GM10266 (cell line): ENCODE data around the gene OR2H2.
A peak's percentile ranks its signal among the peaks of the same experiment; 100 is the strongest.

Experiments used
- DNase-seq: peaks from one replicate; pipeline ENCODE4 v3.0.0; 2012; ENCODE audit errors: extremely low spot score
- TF ChIP-seq, protein P1 (sequence below): IDR thresholded peaks from 2 replicates; pipeline ENCODE4 v1.5.1; 2012; ENCODE audit warnings: mild to moderate bottlenecking, low read depth; ENCODE audit not compliant: control insufficient read depth, insufficient read depth; ENCODE audit errors: missing control alignments

Gene OR2H2

DNA sequence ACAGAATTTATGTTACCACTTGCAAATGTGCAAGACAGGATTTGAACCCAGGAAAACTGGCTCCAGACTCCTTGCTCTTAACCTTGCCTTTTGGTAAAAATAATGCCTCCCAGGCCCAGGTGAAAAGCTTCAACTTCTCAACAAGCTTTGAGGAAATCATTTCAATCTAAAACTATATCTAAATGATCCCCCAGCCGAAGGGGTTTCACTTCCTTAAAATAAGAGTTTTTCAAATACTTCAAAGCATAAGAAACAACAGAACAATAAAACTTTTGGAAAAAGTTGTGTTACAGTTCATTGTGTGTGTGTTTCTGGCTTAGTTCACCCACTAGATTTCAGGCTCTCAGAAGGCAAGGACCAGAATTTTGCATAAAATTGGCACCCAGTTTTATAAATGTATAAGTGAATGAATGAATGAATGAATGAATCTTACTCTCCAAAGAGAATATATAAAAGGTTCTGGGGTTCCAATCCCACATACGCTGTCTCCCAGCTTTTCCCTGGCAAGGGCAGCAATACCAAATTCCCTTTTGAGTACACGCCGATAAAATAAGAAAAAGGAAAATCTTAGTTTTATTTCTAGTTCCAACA lies 5.4 kb downstream of the OR2H2 start:
- TF ChIP-seq, protein P1, sequence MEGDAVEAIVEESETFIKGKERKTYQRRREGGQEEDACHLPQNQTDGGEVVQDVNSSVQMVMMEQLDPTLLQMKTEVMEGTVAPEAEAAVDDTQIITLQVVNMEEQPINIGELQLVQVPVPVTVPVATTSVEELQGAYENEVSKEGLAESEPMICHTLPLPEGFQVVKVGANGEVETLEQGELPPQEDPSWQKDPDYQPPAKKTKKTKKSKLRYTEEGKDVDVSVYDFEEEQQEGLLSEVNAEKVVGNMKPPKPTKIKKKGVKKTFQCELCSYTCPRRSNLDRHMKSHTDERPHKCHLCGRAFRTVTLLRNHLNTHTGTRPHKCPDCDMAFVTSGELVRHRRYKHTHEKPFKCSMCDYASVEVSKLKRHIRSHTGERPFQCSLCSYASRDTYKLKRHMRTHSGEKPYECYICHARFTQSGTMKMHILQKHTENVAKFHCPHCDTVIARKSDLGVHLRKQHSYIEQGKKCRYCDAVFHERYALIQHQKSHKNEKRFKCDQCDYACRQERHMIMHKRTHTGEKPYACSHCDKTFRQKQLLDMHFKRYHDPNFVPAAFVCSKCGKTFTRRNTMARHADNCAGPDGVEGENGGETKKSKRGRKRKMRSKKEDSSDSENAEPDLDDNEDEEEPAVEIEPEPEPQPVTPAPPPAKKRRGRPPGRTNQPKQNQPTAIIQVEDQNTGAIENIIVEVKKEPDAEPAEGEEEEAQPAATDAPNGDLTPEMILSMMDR = no peak
- DNase-seq = no peak

DNA sequence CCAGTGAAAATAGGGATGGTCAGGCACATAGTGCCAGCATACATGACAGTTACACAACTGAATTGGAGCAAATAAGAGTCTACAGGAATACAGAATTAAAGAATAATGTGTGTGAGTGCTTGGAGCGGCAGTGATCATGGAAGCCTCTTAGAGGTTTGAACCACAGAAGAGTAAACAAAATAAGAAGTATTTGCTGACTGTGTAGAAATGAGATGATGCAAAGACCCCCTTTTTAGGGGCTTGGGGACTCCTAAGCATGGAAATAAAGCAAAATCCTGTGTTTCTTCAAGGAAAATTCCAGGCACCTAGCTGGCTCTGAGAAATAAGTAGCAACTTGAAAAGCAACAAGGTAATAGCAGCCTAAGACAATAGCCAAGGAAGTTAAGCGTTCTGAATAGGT lies 6.8 kb downstream of the OR2H2 start:
- DNase-seq = no peak
- TF ChIP-seq, protein P1 = no peak

DNA sequence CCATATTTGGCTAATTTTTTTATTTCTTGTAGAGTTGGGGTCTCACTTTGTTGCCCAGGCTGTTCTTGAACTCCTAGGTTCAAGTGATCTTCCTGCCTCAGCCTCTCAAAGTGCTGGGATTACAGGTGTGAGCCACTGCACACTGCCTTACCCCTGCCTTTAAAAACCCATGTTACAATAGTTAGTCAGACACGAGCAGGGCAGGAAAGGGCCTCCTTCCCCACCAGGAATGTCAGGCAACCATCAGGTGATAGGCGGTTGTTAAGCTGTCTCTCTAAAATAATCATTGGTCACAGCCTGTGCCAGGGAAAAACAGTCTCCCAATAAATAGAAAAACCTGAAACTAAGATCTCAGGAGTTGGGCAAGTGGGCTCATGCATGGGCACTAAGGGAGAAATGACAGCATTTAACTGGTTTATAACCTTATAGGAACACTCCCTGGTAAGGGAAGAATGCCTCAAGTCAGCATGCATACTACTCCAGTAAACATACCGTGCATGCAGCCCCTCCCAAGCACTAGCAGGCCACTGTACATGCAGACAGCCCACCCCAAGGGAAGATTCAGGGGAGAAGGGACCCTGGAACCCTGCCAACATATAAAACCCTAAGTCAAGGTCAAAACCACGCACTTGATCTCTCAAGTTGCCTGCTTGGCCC lies 8.4 kb downstream of the OR2H2 start:
- TF ChIP-seq, protein P1 = no peak
- DNase-seq = no peak

GRCh38 chr6:29596381-29596900 lies 11.5 kb downstream of the OR2H2 start:
- no peak for DNase-seq
- TF ChIP-seq, protein P1 = no peak

GRCh38 chr6:29597184-29597583 lies 12.3 kb downstream of the OR2H2 start:
- no peak for DNase-seq

GRCh38 chr6:29598172-29598747 lies 13.3 kb downstream of the OR2H2 start:
- DNase-seq = no peak
- TF ChIP-seq, protein P1 = no peak

More at GRCh38 chr6:29597184-29597583, 12.3 kb downstream of the OR2H2 start:
- TF ChIP-seq, protein P1 = no peak

DNA sequence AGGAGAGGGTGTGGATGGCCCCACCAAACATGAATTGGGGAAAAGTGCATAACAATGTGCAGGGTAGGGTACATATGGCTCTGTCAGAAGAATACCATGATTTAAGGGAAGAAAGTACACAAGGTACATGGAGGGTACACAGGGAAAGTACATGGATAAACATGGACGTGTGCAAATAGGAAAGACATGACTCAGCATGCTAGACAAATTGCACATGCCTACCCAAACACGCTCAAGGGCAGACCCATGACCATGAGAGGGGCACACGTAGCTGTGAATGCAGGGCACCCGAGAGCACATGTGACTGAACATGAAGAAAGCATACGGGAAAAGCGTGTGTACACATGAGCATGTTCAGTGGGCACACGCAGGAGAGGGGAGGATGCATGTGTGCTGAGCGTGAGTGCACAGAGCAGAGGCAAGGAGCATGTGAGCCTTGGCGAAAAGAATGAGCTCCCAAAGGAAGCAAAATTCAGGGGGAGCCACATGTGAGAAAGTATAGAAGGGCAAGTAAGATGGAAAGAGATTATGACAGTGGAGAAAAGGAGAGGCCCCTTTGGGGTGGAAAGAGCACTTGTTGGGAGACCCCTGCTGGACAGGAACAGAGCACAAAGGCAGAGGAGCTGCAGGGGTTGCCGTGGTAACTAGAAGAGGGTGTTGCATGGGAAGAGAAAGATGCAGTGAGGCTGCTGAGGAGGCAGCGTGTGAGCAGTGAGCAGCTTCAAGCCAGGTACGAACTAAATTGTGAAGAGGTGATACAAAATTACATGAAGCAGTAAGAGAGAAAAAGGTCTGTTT lies 17.8 kb downstream of the OR2H2 start:
- no peak for DNase-seq
- TF ChIP-seq, protein P1 = peak; percentile 11
